HG03378 (cell line): ENCODE measurements around the gene XXYLT1.
"Not testable (repeated sequence)": the region's sequence is repeated elsewhere in the genome, so short reads cannot be mapped to it uniquely, and the experiment has no call there.

Experiments used
- ATAC-seq: cut with Tn5 transposase; IDR thresholded peaks from one replicate; pipeline ENCODE4 v1.9.1; 2021; ENCODE audit warnings: mild to moderate bottlenecking, moderate library complexity; ENCODE audit not compliant: unreplicated experiment

XXYLT1 gene

GRCh38 chr3:195230244-195230643, 40.7 kb downstream of the XXYLT1 start:
- ATAC-seq, result no peak

GRCh38 chr3:195228886-195229285, 42.1 kb downstream of the XXYLT1 start:
- not testable (repeated sequence) for ATAC-seq

GRCh38 chr3:195227871-195228270, 43.1 kb downstream of the XXYLT1 start:
- ATAC-seq, result no peak

GRCh38 chr3:195226900-195227447, 44.0 kb downstream of the XXYLT1 start:
- no peak for ATAC-seq

GRCh38 chr3:195226445-195226844, 44.5 kb downstream of the XXYLT1 start:
- ATAC-seq, result no peak

- no peak for ATAC-seq
These were observed 45.9 kb downstream of the XXYLT1 start for GRCh38 chr3:195224980-195225580.

- no peak for ATAC-seq
These were observed 46.6 kb downstream of the XXYLT1 start for GRCh38 chr3:195224156-195224979.

GRCh38 chr3:195221876-195222617, 48.9 kb downstream of the XXYLT1 start:
- no peak for ATAC-seq

- no peak for ATAC-seq
These were observed 49.7 kb downstream of the XXYLT1 start for GRCh38 chr3:195221015-195221853.

- ATAC-seq, result no peak
These were observed 51.4 kb downstream of the XXYLT1 start for GRCh38 chr3:195219351-195220230.

- not testable (repeated sequence) for ATAC-seq
These were observed 52.6 kb downstream of the XXYLT1 start for GRCh38 chr3:195218331-195218730.

- not testable (repeated sequence) for ATAC-seq
These were observed 55.4 kb downstream of the XXYLT1 start for GRCh38 chr3:195215576-195215975.

- no peak for ATAC-seq
These were observed 56.6 kb downstream of the XXYLT1 start for GRCh38 chr3:195214381-195214780.

- ATAC-seq, result no peak
These were observed 57.2 kb downstream of the XXYLT1 start for GRCh38 chr3:195213639-195214315.

GRCh38 chr3:195212749-195213375, 58.1 kb downstream of the XXYLT1 start:
- no peak for ATAC-seq

- no peak for ATAC-seq
These were observed 58.8 kb downstream of the XXYLT1 start for GRCh38 chr3:195212033-195212748.

GRCh38 chr3:195210266-195210973, 60.5 kb downstream of the XXYLT1 start:
- ATAC-seq, result no peak
